Left renal pelvis (tissue), 4 donors: ENCODE measurements around the gene CUTA. TPM values are rescaled to one million over a fixed set of nuclear protein-coding genes. Genes with fewer than 3 reads are reported as not detected.

Source experiments
- DNase-seq, 4 donors: peaks; one replicate each; pipeline ENCODE4 v3.0.0-alpha.2; 2013; ENCODE audit warnings: low read depth in 4 of 4, low spot score in 3 of 4
- polyA plus RNA-seq, 4 donors: library from polyadenylated mRNA; unstranded; fragments of 120-200 nt; gene quantifications; one replicate each; pipeline ENCODE4 v1.2.1, GENCODE V29; 2013; ENCODE audit not compliant: insufficient read length in 4 of 4

CUTA gene
- polyA plus RNA-seq, 4 donors = 150 to 250 (median 226) TPM

DNA sequence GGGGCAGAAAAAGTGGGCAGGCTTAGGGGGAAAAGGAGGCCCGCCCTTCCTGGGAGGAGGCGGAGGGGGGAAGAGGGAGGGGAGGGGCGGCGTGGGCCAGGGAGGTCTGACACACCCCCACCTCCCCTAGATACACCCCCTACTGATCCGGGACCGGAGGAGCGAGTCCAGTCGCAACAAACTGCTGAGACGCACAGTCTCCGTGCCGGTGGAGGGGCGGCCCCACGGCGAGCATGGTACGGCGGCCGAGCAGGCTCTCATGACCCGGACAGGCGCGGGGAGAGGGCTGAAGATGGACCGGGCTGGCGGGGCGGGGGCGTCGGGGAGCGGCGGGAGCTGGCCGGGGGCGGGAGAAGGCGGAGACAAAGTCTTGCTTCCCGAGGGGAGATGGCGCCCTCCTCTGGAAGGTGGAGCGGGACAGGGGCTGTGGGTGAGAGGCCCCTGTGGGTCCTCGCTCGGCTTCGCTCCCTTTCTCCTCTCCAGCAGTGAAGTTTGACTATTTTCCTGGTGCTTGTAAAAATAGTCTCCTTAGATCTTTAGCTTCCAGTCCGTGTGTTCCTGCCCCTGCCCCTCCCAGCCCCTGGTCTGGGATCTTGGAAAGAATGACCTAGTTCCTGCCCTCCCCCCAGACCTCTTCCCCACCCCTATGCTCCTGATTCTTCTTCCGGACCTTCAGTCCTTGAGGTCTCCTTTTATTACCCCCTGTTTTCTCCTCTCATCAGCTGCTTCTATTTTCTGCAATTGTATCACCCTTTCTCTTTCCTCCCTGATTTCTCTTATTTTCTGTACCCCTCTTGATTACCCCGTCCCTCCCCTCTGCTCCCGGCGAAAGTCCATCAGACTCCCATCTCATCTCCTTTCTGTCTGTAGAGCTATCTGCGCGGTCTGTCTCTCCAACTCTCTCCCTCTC, 8.0 kb upstream of the CUTA start:
- DNase-seq = peak in 2 of 4 donors; percentile 64 to 72

DNA sequence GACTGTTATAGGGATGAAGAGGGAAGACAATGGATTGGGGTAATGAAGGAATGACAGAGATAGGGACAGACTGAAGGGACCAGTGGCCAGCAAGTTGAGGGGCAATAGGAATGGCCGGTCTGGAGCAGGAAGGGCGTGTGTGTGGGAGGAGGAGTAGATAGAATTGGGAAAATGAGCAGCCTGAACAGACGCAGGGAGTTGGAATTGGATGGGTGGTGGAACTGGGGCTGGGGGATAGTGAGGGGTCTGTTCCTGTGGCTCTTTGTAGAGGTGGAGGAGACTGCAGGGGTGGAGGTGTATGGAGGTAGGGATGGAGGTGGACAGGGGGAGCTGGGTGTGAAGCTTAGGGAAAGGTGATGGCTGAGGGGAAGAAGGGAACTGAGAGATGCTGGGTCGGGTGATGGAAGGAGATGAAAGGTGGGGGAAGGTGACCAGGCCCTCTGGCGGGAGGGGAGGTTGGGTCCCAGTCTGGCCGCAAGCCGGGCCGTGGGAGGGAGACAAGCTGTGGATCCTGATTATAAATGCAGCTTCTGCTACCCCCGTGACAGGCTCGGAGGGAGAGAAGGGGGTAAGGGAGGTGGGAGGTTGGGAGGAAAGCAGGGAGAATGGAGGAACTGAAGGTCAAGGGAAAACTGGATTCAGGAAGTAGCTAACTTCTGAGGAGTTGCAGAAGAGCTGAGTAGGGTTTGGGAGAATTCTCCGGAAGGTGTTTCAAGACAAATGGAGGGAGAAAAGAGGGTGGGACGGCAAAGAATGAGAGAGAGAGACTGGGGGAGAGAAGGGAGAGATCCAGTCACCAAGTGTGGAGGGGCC, 7.2 kb upstream of the CUTA start:
- no peak for DNase-seq

DNA sequence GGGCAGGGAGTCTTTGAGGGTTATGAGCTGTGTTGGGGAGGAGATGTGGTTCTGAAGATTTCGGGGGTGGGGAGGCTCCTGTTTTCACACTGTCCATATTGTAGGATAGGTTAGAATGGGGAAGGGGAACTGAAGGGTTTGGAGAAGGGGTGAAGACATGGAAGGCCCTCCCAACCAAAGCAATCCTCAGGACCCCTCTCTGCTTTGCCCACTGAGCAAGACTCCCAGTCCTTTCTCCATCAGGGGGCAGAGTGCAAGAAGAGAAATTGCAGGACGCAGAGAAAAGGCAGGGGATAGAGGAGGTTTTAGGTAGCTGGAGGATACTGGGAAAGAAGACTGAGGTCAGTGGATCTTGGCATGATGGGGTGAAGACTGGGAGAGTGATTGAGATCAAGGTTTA, 5.9 kb upstream of the CUTA start:
- DNase-seq = no peak

DNA sequence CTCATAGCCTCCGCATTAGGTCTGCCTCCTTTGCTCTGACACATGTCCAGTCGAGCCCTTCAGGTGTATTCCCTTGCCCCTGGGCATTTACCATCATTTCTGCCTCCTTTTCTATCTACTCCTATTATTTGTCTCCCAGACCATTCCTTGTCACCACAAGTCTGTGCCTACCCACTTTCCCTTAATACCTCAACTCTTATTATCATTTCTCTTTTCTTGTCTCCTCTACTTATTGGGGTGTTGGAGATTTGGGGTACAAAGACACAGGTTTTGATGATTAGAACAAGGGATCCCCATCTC, 3.4 kb upstream of the CUTA start:
- no peak for DNase-seq

DNA sequence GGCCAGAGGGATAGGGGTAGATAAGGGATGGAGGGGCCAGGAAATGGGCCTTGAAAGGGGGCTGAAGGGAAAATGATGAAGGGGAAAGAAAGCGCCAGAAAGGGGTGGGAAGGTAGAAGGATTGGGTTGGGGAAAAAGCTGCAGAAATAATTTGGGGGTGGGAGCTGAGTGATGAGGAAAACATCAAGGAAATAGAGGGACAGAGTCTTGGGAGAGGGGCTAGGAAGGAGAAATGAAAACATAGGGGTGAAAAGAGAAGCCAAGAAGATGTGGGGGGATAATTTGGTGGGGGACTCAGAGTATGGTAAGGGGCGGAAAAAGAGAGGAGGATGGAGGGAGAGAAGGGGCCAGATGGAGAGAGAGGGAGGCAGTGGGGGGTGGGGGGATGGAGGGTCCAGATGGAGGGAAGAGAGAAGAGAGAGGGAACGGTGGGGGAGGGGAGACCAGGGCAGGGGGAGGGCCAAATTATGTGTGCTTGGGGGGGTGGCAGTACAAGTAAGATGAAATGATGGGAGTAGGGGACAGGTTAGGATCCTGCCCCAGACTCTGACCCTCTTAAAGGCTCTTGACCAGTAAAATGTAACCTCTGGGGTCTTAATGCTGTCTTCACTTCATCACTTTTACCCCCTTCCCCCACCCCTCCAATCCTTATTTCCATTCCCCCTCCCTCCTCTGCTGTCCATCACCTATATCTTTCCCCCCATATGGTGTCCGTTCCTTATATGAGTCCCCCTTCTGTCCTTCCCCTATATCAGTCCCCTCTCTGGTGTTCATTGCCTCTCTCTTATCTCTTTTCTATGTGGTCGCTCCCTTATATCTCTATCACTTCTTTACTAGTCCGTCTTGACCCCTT, 2.8 kb upstream of the CUTA start:
- no peak for DNase-seq

DNA sequence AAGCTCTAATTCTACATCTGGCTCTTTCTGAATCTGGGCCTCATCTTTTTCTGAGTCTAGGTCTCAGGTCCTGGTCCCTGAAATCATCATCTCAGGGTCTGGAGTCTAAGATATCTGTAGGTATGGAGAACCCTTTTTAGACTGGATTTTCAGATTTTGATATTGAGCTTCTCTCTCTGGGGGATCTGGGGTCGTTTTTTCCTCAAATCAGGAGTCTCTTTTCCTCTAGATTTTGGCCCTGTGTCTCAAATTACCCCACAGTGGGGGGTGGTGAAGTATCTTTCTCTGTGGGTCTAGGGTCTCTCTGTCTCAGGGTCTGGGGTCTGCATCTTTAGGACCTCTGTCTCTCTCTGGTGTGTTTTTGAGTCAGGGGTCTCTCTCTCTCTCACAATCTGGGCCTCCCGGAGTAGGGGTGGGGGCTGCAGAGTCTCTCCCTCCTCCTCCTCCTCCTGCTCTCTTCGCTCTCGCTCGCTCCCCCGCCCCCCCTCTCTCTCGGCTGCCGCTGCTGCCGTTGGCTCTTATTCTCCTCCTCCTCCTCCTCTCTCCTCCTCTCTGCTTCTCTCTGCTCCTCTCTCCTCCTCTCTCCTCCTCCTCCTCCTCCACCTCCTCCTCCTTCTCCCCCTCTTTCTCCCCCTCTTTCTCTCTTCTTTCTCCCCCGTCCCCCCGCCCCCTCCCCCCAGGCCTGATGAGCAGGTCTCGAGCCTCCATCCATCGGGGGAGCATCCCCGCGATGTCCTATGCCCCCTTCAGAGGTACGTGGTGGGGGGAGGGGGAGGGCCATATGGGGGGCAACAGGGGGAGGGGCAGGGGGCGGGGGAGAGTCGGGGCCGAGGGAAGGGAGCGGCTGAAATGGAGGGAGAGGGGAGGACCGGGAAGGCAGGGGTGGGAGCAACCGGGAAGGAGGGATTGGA, 1.9 kb upstream of the CUTA start, which contains the start of gene SYNGAP1:
Gene SYNGAP1, plus strand, starts transcription at position 486 of the 911 bp plus-strand sequence. Its CDS starts 200 bp downstream, at position 686.
- no peak for DNase-seq

DNA sequence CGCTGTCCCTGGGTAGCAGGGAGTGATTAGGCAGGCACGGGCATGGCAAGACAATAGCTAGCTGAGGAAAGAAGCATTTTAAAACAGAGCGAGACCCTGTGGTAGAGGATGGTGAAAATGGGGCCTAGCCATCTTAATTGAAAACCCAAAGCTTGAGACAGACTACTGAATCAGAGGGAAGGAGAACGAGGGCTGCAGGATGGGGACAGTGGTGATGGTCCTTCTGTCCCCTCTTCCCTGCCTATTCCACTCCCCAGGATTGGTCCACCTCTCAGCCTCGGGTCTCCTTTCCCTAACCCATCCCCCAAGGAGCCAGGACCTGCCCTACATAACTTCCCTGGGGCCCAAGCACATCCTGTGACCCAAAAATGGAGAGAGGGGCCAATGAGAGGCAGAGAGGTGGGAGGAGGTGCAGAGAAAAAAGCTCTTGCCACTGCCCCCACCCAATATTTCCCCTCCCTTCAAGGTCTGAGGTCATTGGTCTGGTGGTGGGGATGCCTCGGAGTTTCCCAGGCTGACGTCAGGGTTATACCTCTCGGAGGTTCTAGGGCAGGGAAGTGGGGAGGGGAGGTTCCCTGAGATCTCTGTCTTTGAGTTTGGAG, 884 bp upstream of the CUTA start:
- no peak for DNase-seq

DNA sequence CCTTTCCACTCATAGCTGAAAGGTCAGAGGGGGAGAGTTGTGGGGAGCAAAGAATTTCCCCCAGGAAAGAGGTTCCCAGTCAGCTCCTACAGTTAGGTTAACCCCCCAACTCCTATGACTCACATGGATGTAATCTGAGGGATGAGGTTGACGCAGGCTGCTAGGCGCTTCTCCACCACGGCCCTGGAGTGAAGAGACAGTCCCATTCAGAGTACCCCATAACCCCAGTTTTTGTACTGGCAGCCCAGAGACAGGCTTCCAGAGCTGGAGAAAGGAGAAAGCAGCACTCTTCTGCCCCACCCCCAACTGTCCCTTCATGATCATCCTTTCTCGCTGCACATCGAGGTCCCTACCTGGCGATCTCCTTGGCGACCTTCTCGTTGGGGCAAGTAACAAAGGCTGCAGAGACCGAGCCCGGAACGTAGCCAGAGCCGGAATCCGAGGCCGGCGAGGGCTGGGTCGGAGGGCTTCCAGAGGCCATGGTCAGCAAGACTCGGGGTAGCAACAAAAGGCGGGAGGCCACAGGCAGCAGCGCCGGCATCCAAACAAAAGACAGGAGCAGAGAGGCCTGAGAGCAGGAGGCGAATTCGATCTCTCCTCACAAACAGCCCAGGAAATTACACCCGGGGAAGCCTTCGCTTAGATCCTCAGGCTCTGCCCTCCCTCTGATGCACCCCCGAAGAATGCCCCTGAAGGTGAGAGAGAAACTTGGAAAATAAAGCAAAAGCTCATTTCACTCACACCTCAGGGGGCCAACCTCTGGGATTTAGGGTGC, 592 bp downstream of the CUTA start:
- DNase-seq = no peak

DNA sequence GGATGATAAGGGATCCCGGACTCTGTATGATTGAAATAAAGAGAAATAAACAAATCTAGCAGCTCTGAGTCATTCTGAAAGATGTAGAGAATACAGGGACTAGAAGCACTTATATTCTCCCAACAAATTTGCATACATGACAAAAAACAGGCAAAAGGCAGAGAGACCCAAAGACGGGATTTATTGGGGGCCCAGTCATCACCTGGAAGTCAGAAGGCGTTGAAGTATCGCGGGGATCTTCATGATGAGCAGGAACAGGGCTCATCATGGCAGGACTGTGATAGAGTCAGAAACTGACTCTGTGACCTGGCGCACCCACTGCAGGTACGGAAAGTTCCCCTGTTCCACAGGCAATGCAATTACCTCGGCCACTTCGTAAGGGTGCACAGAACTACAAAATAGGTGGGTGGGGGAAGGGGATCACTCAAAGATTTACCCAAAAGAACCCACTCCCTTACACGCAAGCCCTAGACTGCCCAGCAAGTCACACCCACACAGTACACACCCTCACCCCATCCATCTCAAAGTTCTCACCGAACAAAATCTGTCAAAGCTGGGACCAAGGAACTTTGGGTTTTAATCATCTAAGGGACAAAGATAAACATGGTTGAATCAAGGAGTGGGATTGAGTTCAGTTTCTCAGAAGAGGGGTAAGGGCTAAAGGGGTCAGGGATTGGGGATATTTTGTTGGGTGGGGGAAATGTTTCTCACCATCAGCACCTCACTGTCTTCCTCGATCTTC, 1.4 kb downstream of the CUTA start:
- no peak for DNase-seq

DNA sequence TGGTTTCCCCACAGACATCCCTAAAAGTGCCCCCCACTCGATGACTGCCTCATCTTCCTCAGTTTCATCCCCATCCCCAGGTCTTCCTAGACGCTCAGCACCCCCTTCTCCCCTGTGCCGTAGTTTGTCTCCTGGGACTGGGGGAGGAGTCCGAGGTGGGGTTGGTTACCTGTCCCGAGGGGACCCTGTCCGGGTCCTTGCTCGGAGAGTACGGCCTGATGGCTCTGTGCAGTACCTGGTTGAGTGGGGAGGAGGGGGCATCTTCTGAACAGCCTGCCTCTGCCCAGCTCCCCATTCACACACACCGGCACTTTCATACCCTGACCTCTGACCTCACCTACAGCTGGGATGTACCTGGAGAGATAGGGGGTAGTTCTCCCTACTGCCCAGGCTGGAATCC, 2.1 kb downstream of the CUTA start:
- no peak for DNase-seq

DNA sequence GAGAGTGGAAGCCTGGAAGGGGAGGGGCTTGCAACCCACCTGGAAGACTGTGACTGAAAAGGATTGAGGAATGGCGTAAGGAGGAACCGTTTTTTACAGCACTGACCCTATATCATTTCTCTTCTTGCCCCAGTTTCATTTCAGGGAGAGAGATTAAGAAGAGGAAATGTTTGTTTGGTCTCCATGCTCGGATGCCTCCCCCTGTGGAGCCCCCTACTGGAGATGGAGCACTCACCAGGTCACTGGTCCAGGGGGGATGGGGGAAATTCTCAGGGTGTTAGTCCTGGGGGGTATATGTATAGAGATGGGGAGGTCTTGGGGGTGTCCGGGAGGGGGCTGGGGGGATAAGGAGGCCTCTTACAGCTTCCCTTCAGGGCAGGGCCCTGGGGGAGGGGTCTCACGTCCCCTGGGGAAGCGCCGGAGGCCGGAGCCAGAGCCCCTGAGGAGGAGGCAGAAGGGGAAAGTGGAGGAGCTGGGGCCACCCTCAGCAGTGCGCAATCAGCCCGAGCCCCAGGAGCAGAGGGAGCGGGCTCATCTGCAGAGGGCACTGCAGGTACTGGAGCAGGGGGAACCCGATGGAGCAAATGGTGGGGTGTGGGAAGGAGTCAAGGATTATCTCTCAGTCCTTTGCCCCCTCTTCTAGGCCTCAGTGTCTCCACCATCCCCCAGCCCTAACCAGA, 3.2 kb downstream of the CUTA start:
- DNase-seq = no peak

DNA sequence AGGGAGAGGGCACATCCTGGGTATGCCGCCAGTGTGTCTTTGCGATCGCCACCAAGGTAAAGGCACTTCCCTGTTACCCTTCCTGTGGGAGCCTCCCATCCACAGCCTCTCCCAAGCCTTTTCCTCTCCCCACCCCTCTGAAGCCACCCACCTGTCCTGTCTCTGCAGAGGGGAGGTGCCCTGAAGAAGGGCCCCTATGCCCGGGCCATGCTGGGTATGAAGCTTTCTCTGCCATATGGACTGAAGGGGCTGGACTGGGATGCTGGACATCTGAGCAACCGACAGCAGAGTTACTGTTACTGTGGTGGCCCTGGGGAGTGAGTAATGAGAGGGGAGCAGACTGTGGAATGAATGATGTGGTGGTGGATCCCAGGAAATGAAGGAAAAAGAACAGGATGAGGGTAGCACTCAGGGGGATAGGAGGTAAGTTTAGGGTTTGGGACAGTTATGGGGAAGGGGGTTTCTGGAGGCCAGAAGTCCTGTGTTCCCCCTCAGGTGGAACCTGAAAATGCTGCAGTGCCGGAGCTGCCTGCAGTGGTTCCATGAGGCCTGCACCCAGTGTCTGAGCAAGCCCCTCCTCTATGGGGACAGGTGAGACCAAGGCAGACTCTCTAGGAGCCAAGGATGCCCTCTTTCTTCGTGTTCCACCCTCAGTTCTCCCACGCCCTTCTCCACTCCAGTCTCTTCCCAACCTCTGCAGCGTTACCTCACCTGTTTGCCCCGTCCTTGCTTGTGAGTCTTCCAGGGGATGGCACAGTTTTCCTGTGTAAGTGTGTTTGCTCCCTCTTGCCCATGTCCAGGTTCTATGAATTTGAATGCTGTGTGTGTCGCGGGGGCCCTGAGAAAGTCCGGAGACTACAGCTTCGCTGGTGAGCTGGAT, 4.4 kb downstream of the CUTA start:
- no peak for DNase-seq

DNA sequence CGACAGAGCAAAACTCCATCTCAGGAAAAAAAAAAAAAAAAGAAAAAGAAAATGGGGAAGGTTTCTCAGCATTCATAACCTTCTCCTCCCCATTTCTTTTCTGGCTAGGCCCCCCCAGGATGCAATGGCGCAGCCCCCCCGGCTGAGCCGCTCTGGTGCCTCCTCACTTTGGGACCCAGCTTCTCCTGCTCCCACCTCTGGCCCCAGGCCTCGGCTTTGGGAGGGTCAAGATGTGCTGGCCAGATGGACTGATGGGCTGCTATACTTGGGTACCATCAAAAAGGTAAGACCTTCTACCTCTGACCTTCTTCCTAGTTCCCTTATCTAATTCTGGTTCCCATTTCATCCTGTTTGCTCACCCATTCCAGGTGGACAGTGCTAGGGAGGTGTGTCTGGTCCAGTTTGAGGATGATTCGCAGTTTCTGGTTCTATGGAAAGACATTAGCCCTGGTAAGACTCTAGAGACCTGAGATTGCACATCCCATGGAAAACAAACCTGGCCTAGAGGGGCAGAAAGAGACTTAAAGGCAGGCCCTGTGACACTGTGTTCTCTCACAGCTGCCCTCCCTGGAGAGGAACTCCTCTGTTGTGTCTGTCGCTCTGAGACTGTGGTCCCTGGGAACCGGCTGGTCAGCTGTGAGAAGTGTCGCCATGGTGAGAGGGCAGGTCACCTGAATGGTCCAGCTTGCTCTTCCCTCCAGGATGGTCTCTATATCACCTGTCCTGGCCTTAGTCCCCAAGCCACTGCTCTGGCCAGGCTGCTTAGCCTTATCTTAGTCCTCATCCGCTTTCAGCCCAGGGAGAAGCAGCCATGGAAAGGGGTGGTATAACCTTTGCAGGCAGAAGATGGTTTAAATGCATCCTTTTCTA, 5.5 kb downstream of the CUTA start:
- DNase-seq = no peak

DNA sequence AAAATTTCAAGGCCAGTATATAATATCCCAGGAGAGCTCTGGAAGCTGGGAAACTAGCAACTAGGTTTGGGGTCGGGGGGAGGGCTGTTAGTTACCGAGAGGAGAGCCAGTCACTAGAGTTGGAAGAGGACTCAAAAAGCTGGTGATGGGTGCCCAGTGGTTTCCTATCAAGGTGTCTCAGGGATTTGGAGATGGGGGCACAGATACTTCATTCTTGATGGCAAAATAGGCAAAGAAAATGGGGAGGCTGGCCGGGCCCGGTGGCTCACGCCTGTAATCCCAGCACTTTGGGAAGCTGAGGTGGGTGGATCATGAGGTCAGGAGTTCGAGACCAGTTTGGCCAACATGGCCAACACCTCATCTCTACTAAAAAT, 6.3 kb downstream of the CUTA start:
- no peak for DNase-seq
